HG02973 (cell line): Measurements from ENCODE around the gene MPZL3.

Source experiments
- ATAC-seq: cut with Tn5 transposase; IDR thresholded peaks from one replicate; pipeline ENCODE4 v1.9.1; 2021; ENCODE audit warnings: moderate library complexity; ENCODE audit not compliant: unreplicated experiment

The MPZL3 gene

GRCh38 chr11:118251858-118252652 lies at the start of gene MPZL3:
TSS of gene MPZL3 (minus strand) at chr11:118252365. CDS start at chr11:118252294, 71 bp downstream.
- ATAC-seq = peak; percentile 79

- ATAC-seq = no peak
Measured at GRCh38 chr11:118301600-118302195, 49.5 kb upstream of the MPZL3 start.

DNA sequence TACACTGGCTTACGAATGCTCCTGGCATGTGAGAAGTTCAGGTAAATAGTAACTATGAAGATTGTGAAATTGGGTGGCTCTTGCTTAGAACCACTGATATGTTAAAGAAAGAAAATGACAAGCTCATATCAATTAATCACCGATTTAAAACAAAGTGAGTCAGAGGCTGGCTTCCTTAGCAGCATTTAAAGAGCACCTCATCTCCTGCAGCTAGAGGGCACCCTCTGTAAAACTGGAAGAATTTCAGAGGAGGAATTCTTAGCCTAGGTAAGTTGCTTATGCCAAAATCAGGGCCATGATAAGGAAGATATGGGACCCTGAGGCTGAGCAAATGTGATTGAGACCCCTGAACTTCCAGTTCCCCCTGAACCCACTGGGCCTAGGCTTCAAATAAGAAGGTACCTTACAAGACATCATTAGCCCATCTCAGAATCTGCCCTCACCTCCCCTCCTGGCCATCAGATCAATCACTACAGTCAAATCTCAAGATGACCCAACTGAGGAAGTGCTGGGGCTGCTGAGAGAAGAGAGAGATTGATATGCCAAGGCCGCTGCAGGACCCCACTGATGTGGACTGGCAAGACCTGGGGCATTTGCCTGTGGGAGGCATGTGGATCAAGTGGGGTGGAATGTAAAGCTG lies 43.8 kb upstream of the MPZL3 start:
- no peak for ATAC-seq

- ATAC-seq = no peak
Measured at GRCh38 chr11:118295199-118295598, 43.0 kb upstream of the MPZL3 start.

- ATAC-seq = no peak
Measured at GRCh38 chr11:118294053-118294452, 41.9 kb upstream of the MPZL3 start.

- no peak for ATAC-seq
Measured at GRCh38 chr11:118291477-118292135, 39.4 kb upstream of the MPZL3 start.

DNA sequence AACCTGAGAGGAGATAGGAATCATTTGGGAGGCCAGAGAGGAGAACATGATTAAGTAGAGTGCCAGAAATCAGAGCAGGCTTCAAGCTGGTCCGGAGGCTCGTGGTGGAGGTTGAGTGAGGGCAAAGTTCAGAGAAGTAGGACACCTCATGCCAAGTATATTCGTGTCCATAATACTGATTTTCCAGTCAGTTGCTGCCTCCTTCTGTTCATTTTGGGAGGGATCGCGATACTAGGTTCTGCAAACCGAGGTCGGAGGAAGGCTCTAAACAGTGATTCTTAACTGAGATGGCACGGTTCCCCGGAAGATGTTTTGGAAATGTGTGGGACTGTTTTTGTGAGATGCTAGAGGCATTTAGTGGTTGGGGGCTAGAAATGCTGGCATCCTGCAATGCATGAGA lies 38.8 kb upstream of the MPZL3 start:
- ATAC-seq = no peak

DNA sequence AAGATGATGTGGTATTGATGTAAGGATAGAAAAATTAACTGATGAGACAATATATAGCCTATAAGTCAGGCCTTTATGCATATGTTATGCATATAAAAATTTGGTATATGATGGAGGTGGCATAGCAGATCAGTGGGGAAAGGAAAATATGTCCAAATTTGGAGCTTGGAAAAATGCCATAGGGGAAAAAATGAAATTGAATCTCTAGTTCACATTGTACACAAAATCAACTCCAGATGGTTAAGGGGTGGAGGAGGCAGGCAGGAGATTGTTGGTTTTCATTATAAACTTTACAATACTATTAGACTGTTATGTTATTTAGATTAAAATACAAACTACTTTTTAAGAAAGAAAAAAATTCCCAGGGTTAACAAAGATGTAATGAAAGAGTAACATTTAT lies 37.2 kb upstream of the MPZL3 start:
- no peak for ATAC-seq

GRCh38 chr11:118287006-118287405 lies 34.8 kb upstream of the MPZL3 start:
- ATAC-seq = no peak

DNA sequence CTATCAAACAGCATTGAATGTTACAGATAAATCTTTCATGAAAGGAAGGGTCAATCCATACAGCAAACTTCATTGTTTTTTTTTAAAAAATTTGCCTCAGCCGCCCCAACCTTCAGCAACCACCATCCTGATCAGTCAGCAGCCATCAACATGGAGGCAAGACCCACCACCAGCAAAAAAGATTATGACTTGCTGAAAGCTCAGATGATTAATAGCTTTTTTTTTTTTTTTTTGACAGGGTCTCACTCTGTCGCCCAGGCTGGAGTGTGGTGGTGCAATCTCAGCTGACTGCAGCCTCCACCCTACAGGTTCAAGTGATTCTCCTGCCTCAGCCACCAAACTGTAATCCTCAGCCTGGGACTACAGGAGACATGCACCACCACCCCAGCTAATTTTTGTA lies 34.4 kb upstream of the MPZL3 start:
- ATAC-seq = no peak

DNA sequence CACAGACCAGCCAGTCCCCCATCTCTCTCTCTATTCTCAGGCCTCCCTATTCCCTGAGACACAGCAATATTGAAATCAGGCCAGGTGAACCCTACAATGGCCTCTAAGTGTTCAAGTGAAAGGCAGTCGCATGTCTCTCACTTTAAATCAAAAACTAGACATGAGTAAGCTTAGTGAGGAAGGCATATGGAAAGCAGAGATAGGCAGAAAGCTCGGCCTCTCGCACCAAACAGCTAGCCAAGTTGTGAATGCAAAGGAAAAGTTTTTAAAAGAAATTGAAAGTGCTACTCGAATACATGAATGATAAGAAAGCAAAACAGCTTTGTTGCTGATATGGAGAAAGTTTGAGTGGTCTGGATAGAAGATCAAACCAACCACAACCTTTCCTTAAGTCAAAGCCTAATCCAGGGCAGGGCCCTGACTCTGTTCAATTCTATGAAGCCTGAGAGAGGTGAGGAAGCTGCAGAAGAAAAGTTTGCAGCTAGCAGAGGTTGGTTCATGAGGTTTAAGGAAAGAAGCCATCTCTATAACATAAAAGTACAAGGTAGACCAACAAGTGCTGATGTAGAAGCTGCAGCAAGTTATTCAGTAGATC lies 31.7 kb upstream of the MPZL3 start:
- no peak for ATAC-seq

DNA sequence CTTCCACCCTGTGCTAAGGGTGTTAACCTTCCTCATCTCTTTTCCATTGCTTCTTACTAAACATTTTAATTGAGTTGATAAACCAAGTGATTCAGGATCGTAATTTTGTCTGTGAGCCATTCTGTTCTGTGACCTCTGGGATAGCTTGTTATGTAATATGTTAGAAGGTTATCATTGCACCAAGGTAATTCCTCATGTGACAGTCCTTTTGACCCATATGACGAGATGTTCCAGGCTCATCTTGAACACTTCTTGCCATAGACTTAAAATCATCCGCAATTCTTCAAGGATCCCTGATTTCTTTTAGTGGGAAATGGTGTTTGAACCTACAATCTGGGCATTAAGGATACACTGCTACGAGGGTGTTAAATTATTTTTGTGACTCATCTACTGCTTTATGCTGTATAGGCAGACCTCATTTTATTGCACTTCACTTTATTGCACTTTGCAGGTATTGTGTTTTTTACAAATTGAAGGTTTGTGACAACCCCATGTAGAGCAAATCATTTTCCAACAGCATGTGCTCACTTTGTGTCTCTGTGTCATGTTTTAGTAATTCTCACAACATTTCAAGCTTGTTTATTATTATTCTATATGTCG lies 31.0 kb upstream of the MPZL3 start:
- no peak for ATAC-seq

DNA sequence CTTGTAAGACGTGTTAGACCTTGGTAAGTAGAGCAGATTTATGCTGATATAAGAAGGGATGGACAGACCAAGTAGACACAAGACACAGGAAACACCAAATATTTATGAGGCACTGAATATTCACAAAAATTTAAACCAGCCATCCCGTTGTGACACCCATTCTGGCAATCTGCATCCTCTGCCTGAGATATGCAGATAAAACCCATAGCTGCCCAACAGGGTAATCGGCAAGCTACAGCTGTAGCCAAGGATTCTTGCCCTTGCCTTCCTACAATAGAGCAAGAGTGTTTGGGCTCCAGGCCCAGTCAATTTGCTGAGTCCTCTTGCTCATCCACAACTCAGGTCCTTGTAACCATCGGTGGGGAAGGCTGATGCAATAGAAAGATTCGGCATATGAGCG lies 30.4 kb upstream of the MPZL3 start:
- ATAC-seq = no peak

DNA sequence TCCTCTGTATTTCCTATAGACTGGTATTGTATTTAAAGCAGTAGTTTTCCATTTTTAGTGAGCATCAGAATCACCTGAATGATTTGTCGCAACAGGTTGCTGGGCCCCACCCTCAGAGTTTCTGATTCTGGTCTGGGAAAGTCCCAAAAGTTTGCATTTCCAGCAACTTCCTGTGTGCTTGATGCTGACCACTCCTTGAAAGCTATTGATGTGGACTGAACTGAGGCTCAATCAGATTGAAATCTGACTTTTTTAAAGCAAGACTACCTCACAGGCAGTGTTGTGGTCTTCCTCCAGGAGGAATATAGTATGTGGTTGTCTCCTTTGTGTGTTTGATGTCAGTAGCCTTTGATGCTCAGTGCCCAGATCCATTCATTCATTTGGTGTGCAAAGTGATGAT lies 29.1 kb upstream of the MPZL3 start:
- no peak for ATAC-seq

DNA sequence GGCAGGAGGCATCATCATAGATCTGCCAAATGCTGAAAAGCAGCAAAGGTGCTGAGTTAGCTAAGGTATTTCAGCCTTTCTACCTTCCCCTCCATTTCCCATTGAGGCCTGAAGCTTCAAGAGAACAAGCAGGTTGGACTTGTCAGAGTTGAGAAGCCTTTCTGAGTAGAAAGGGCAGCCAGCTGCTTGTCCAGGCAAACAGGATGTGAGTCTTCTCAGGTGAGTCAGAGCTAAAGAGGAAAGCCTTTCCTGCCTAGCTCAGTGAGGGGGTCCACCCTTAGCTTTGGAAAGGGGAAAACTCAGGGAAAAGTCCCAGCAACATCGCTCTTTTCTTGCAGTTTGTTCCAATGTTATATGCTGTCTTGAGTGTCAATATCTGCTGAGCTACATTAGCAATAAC lies 25.1 kb upstream of the MPZL3 start:
- ATAC-seq = no peak

DNA sequence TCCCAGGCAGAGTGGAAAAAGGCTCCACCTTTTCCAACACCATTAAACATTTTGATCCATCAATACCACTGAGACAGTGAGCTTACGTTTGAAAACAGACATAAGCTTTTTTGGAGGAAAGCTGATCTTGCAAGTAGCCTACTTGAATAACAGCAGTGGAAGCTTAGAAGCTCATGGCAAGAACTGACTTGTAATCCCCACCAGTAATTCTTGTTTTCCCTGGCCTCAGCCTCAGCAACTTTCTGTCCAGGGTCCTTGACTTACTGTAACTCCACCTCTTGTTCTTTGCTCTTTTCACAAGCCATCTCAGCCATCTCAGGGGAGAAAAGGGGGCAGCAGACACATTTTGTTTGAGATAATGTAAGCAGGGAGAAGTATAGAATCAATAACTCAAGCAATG lies 24.3 kb upstream of the MPZL3 start:
- ATAC-seq = no peak

DNA sequence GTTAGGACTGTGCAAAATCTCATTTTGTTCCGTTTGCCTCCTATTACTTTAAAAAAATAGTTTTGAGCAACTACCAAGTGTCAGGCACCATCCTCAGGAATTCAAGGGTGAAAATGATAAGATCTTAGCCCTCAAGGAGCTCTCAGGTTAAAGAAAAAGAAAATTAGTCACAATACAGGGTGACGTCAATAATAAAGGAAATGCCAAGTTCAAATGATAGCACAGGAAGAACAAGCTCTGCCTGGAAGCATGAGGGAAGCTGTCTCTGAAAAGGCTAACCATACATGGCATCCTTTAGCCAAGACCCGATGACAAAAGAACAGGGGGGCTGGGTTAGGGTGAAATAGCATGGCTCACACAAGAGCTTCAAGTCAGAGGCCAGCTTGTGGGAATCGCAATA lies 23.0 kb upstream of the MPZL3 start:
- ATAC-seq = no peak

DNA sequence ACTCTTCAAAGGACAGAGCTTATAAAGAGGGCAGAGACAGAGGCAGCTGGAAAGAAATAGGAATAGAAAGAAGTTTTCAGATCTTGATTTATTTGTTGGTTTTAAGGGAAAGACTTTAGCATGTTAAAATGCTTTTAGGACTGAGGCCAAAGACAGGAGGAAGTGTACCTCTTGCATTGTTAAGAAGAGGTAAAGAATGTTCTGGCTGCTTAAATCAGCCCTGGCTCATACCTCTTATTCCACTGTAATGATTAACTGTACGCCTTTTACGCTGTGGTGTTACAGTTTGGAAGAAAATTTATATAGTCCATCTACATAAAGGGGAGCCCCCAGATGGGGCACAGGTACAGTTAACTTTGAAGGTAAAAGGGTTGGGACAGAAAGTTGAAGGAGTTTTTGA lies 22.0 kb upstream of the MPZL3 start:
- ATAC-seq = no peak

- ATAC-seq = no peak
Measured at GRCh38 chr11:118272001-118272400, 19.8 kb upstream of the MPZL3 start.

DNA sequence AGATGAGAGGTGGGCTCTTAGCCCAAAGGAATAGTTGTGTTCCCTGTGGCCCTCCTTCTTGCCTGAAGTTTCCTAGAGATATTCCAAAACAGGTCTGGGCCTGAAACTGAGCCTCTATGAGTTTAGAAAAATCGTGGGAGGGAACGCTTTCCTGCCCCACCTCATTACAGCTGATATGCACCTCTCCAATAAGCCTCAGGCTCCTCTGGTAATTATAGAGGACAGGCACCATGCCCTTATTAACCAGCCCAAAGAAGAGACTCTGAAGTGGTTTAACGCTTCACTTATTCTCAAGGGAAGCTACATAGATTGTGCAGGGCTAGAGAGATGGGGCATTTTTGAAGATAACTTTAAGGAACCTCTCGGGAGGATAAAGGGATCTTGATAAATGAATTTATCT lies 15.3 kb upstream of the MPZL3 start:
- ATAC-seq = no peak

DNA sequence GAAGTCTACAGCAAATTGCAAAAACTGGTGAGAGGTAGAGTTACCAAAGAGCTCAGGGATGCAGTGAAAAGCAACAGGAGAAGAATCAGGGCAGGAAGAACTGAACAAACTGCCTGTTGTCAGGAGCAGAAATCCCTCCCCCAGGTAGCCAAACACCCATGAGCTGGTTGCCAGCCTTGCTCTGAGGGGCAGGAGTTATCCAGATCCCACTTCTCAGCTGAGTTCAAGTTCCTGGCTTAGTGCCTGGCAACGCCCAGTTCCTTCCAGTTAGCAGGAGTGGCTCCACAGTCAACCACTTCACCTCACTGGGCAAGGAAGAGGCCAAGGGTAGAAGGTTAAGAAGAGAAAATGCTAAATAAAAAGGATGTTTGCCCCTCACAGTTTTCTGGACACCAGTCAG lies 13.8 kb upstream of the MPZL3 start:
- no peak for ATAC-seq
